Stimulated activated CD4-positive, alpha-beta T cell treated with anti-CD3 and anti-CD28 coated beads, Interleukin-4, amount 100 ng/mL, for 4 hours (primary cell): ENCODE data around the gene PLXNA4.

Experiments used
- DNase-seq, 2 experiments: peaks; one replicate each; pipeline ENCODE4 v3.0.0-alpha.2; 2020

PLXNA4 gene

GRCh38 chr7:132464740-132465139 is 111.5 kb downstream of the PLXNA4 start:
- DNase-seq, result no peak

- no peak for DNase-seq
Observed at GRCh38 chr7:132463922-132464321, 112.3 kb downstream of the PLXNA4 start.

GRCh38 chr7:132462478-132462877 is 113.8 kb downstream of the PLXNA4 start:
- DNase-seq, result no peak

GRCh38 chr7:132461032-132461592 is 115.2 kb downstream of the PLXNA4 start:
- no peak for DNase-seq

- no peak for DNase-seq
Observed at GRCh38 chr7:132458729-132459128, 117.5 kb downstream of the PLXNA4 start.

- DNase-seq, result no peak
Observed at GRCh38 chr7:132457658-132458057, 118.6 kb downstream of the PLXNA4 start.

GRCh38 chr7:132456418-132456817 is 119.9 kb downstream of the PLXNA4 start:
- no peak for DNase-seq

GRCh38 chr7:132455378-132455777 is 120.9 kb downstream of the PLXNA4 start:
- DNase-seq, result no peak

GRCh38 chr7:132453826-132454225 is 122.4 kb downstream of the PLXNA4 start:
- no peak for DNase-seq

- DNase-seq, result no peak
Observed at GRCh38 chr7:132451161-132451560, 125.1 kb downstream of the PLXNA4 start.

GRCh38 chr7:132450696-132451095 is 125.6 kb downstream of the PLXNA4 start:
- no peak for DNase-seq

- no peak for DNase-seq
Observed at GRCh38 chr7:132450188-132450587, 126.1 kb downstream of the PLXNA4 start.

- DNase-seq, result no peak
Observed at GRCh38 chr7:132446666-132447278, 129.5 kb downstream of the PLXNA4 start.

- DNase-seq, result no peak
Observed at GRCh38 chr7:132446260-132446659, 130.0 kb downstream of the PLXNA4 start.

- no peak for DNase-seq
Observed at GRCh38 chr7:132443761-132444520, 132.3 kb downstream of the PLXNA4 start.

GRCh38 chr7:132441935-132442334 is 134.3 kb downstream of the PLXNA4 start:
- DNase-seq, result no peak

GRCh38 chr7:132440151-132440550 is 136.1 kb downstream of the PLXNA4 start:
- DNase-seq, result no peak

- no peak for DNase-seq
Observed at GRCh38 chr7:132438926-132439325, 137.3 kb downstream of the PLXNA4 start.

GRCh38 chr7:132437730-132438129 is 138.5 kb downstream of the PLXNA4 start:
- no peak for DNase-seq

- no peak for DNase-seq
Observed at GRCh38 chr7:132436121-132436520, 140.1 kb downstream of the PLXNA4 start.

GRCh38 chr7:132435016-132435990 is 141.0 kb downstream of the PLXNA4 start:
- DNase-seq, result no peak

GRCh38 chr7:132434041-132434440 is 142.2 kb downstream of the PLXNA4 start:
- DNase-seq, result no peak

- no peak for DNase-seq
Observed at GRCh38 chr7:132433301-132433700, 143.0 kb downstream of the PLXNA4 start.
